Measurements from ENCODE around the gene COL23A1.

COL23A1 gene

GRCh38 chr5:178590141-178590923, at the start of gene COL23A1:
COL23A1 (minus strand) TSS chr5:178590393.
- peak; percentile 70 for DNase-seq (ENCODE audit: low read depth)

DNA sequence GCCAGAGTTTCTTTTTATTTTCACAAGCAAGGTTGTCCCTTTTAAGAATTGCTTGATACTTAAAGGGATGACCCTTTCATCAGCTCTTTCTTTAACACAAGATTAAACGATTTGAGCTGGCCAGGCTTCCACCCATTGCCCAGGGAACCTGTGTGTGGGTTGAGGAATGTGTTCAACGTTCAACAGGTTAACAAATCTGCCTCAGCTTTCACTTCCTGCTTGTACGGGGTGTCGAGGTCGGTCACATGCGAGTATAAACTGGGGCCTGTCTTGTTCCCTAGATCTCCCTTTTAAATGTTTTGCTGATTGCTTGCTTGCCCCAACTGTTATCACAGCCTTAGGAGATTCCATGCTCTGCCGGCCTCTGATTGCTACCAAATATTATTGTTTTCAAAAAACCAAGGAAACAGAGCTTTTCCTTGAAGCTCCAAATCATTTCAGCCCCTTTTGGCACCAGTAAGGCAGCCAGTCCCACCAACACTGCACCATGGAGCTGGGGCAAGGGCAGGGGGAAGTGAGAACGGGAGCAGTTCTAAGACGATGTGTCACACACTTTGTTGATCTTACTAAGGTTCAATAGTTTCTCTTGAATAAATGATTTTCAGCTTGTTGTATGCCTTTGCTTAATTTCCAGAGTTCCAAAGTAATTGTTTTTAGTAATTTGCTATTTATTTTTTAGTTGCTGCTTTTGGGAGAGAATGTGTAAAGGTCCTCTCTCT, 47.3 kb upstream of the COL23A1 start:
- no peak for DNase-seq (ENCODE audit: low read depth)

GRCh38 chr5:178632285-178632684, 42.1 kb upstream of the COL23A1 start:
- DNase-seq (ENCODE audit: low read depth) = no peak

- no peak for DNase-seq (ENCODE audit: low read depth)
Observed at GRCh38 chr5:178630951-178631350, 40.8 kb upstream of the COL23A1 start.

- peak; percentile 60 for DNase-seq (ENCODE audit: low read depth)
Observed at GRCh38 chr5:178630475-178630930, 40.3 kb upstream of the COL23A1 start.

- no peak for DNase-seq (ENCODE audit: low read depth)
Observed at GRCh38 chr5:178627259-178627598, 37.0 kb upstream of the COL23A1 start.

- peak; percentile 92 for DNase-seq (ENCODE audit: low read depth)
Observed at GRCh38 chr5:178626484-178627258, 36.5 kb upstream of the COL23A1 start, which contains the start of gene CLK4. CLK4 (minus strand) TSS chr5:178627050; CDS start chr5:178623416, 3,634 bp downstream.

DNA sequence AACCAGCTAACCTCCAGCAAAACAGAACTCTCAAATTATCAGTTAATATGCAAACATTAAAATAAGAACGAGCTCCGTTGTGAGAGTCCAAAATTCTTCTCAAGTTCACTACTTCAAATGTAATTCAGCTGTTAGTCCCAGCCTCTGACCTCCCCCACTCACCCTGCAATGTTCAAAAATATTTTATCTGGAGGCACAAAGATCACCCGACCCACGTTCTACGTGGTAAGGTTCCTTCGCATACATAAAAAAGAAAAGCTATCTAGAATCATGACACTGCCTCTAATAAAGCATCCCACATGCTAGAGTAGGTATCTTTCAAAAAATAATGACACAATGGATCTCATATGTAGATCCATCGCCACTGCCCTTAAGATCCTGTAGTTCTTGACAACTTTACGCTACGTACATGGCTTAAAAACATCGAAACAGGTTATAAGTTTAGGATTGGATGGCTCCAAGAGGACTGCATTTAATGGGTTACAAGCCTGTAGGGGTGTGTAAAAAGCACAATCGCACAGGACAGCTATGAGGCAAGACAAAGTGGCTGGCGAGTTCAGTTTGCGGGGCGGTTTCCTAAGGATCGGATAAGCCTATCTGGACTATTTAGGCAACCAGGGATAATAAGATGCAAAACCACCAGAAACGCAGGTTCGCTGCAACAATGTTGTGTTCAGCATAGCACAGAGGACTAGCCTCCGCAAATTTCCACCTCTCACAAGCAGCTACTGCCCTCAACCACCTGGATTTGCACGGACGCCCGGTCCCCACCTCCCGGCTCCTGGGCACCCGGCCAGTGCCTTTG, 35.7 kb upstream of the COL23A1 start:
- peak; percentile 67 for DNase-seq (ENCODE audit: low read depth)

DNA sequence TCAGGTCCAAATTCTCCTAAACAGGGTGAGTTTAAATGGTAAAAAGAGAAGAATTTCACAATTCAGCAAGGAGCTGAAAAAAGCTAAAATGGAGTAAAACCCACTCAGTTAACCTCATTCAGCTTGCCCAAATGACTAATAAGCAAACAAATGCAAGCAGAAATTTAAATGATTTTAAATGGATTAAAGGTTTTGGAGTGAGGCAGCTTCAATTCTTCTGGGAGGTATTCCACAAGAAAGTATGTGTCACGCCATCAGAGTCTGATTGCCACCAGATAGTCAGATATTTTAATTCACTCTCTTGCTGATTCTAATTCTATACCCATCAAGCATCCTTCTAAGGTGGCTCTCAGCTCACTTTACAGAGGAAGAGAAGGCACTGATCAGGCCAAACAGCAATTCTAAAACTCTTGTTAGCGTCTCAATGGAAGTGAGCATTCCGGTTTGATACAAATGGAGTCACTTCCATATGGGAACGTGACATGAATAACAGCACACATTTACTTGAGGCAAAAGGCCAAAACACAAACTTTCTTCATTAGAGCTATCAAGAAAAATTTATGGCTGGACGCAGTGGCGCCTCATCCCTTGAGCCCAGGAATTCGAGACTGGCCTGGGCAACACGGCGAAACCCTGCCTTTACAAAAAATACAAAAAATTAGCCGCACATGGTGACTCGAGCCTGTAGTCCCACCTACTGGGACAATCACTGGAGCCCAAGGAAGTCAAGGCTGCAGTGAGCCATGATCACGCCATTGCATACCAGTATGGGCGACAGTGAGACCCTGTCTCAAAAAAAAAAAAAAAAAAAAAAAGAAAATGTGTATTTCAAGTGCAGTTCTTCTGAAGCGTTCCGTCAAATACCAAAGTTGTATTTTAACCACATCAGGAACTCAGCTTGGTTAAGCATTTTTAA, 34.7 kb upstream of the COL23A1 start:
- peak; percentile 20 for DNase-seq (ENCODE audit: low read depth)

DNA sequence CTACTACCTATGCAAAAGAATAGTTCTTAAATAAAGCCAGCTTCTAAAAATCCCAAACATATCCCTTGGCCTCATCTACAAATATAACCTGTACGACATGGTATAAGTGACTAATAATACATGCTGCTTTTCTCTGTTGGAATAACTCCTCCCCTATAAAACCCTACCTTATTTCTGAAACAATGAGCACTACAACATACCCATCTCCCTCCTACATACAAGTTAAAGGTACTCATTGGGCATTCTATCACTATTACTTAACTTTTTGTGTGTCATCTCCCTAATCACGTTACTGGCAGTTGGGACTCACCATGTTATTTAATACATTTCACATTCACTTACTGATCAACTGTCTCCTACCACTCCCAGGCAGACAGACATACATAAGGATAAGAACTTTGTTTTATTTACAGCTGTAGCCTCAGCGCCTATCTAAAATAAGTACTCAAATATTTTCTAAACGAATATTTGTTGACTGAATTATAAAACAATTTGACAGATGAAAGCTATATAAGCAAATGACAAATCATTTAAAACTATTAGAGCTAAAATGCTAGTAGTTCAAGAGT, 32.6 kb upstream of the COL23A1 start:
- DNase-seq (ENCODE audit: low read depth) = no peak

DNA sequence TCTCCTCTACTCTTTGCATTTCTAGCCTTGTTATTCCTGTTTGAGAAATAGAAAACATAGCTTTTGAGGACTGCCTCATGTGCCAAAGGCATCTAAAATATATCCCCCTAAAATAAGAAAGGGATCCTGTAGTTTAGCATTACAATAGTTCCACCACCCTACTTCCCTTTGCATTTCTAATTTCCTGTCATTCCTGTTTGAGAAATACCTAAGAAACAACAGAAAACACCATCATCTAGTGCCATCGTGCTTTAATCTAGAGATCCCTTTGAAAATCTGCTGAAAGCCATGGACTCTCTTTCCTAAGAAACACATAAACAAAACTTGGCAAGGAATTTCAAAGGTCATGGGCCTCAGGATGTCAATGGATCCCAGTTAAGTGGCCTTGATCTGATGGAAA, 29.2 kb upstream of the COL23A1 start:
- no peak for DNase-seq (ENCODE audit: low read depth)

GRCh38 chr5:178612299-178612698, 22.1 kb upstream of the COL23A1 start:
- DNase-seq (ENCODE audit: low read depth) = no peak

DNA sequence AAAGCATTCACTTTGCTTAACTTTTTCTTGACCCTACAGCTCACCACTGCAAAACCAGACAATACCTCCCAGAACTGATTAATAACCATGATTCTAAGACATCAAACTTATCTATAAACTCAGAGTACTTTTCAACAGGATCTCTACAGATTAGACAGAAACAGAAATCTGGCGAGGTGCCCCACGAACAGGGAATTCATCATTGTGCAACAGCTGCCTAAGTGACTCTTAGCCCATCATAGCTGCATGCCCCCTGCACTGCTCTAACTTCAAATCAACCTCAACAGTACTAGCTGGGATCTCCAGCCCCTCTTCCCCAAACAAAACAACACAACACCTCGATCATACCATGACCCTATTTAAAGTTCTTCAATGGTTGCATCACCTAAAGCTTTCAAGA, 16.1 kb upstream of the COL23A1 start:
- peak; percentile 60 for DNase-seq (ENCODE audit: low read depth)

DNA sequence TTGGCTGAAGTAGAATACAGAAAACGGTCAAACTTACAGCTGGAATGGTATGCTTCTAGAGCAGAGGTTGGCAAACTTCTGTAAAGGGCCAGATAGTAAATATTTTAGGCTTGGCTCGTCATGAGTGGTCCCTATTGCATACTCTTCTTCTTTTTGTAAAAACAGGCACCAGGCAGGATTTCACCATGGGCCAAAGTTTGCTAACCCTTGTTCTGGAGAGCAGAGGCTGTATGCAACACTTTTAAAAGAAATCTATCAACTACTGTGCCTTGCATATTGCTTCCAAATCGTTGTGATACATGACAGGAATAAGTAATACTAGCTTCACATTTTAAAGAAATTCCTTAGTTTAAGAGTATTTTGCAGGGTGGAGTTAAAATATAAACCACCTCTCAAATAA, 15.6 kb upstream of the COL23A1 start:
- DNase-seq (ENCODE audit: low read depth) = no peak

DNA sequence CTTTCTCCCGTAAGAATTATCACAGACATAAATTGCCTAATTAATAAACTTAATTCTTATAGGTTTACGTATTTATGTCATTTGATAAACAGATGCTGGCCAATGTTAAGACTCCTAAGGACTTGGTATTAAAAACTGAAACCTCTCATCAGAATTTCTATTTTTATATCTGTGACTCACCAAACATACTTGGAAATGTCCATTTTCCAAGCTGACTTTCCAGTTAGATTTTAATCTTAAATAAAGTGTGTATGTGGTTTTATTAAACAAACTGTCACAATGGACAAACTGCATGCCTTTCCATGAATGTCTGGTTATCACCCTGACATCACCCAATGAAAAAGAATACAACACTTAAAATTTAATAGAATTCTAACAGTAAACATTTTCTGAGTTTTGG, 12.6 kb upstream of the COL23A1 start:
- peak; percentile 6 for DNase-seq (ENCODE audit: low read depth)

DNA sequence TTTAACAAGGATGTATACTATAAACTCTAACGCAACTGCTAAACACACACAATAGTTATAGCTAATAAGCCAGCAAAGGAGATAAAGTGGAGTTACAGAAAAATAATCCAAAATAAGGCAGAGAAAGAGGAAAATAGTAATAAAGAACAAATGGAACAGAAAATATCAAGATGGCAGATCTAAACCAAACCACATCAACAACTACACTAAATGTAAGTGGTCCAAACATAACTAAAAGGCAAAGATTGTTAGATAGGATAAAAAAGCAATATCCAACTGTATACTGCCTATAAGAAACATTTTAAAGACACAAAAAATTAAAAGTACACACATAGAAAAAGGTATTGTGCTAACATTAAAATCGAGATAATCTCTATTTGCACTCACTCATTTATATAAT, 5.6 kb upstream of the COL23A1 start:
- DNase-seq (ENCODE audit: low read depth) = no peak

DNA sequence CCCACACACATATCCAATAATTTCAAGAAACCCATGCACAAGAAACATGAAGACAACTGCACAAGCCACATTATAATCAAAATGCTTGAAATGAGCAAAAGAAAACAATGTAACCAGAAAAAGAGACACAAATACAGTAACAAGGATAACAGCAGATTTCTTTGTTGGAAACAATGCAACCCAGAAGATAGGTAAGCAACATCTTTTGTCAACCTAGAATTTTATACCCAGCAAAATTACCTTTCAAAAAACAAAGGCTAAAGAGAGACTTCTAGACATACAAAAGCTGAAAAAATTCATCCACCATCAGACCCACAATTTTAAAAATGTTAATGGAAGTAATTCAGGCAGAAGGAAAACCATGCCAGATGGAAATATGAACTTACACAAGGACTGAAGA, 5.0 kb upstream of the COL23A1 start:
- no peak for DNase-seq (ENCODE audit: low read depth)

DNA sequence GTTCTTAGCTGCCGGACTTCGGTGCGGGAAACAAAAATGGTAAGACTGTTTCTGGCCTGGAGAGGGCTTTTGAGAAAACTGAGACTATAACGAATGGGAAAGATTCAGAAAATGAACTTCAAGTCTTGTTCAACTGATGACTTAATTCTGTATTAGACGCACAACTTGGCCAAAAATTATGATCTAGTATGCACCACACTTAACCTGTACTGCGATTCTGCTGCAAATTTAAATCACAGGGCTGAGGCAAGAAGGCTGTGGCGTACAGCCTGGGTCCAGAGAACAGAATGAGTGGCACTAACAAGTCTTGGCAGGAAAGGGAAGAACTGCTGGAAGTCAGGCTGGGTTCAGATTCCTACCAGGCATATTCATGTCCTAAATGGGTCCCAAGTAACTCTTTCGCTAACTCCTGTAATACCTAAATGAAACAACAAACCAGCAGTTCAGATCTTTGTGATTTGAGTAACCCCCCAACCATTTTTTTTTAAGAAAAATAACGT, 781 bp upstream of the COL23A1 start:
- DNase-seq (ENCODE audit: low read depth) = no peak

- peak; percentile 56 for DNase-seq (ENCODE audit: low read depth)
Observed at GRCh38 chr5:178589180-178590140, 733 bp downstream of the COL23A1 start.

All from iris pigment epithelial cell (primary cell).